Spleen (tissue), 7 donors: ENCODE data around the gene HMCN2.

Source experiments
- POLR2AphosphoS5 ChIP-seq, 3 donors: sonication (generic); formaldehyde crosslinking; IDR thresholded peaks; one replicate each; pipeline ENCODE4 v1.5.1; 2017; ENCODE audit warnings: antibody characterized with exemption in 3 of 3
- TF ChIP-seq, protein P1 (sequence below), 11 experiments: fragments of 200-600 bp in 7 of 11; fragments of 450-650 bp in 4 of 11; sonication (generic) in 4 of 11; IDR thresholded peaks in 8 of 11; conservative IDR thresholded peaks in 3 of 11; 1 replicate in 7 of 11; 2 replicates in 4 of 11; pipeline versions ENCODE4 v1.4.0 to v1.8.0; 2016 to 2021; ENCODE audit warnings: antibody characterized with exemption in 11 of 11, inconsistent platforms in 4 of 11, mild to moderate bottlenecking in 1 of 11
- donor health status: DM: no; HTN: no; CAD: no; lungs with moderate emphysema.
- donor health status: DM: no; HTN: no; CAD: no.
- donor health status: DM: no; HTN: no; CAD: no.

- TF ChIP-seq, protein P1, sequence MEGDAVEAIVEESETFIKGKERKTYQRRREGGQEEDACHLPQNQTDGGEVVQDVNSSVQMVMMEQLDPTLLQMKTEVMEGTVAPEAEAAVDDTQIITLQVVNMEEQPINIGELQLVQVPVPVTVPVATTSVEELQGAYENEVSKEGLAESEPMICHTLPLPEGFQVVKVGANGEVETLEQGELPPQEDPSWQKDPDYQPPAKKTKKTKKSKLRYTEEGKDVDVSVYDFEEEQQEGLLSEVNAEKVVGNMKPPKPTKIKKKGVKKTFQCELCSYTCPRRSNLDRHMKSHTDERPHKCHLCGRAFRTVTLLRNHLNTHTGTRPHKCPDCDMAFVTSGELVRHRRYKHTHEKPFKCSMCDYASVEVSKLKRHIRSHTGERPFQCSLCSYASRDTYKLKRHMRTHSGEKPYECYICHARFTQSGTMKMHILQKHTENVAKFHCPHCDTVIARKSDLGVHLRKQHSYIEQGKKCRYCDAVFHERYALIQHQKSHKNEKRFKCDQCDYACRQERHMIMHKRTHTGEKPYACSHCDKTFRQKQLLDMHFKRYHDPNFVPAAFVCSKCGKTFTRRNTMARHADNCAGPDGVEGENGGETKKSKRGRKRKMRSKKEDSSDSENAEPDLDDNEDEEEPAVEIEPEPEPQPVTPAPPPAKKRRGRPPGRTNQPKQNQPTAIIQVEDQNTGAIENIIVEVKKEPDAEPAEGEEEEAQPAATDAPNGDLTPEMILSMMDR (IDR thresholded peaks at IDR 0.05 in 8 of 11, conservative IDR thresholded peaks at IDR 0.05 in 3 of 11): no peak
- no peak for TF ChIP-seq POLR2AphosphoS5 (IDR thresholded peaks at IDR 0.05)
These were observed 116.1 kb downstream of the HMCN2 start for GRCh38 chr9:130381660-130382059.
